Sigmoid colon (tissue), 3 donors: ENCODE results near the gene HPCAL1.

Source experiments
- CTCF ChIP-seq, 4 experiments: fragments of 450-650 bp in 3 of 4; fragments of 200-600 bp in 1 of 4; IDR thresholded peaks; one replicate each; pipeline ENCODE4 v1.5.1; 2016 to 2019; ENCODE audit warnings: antibody characterized with exemption in 4 of 4, mild to moderate bottlenecking in 3 of 4, moderate library complexity in 2 of 4
- POLR2A ChIP-seq, 2 donors: fragments of 450-650 bp; IDR thresholded peaks; one replicate each; pipeline ENCODE4 v1.6.1; 2016; ENCODE audit warnings: antibody characterized with exemption in 2 of 2, mild to moderate bottlenecking in 2 of 2, moderate library complexity in 2 of 2

- TF ChIP-seq CTCF (IDR thresholded peaks at IDR 0.05) = no peak
- no peak for TF ChIP-seq POLR2A (IDR thresholded peaks at IDR 0.05)
Measured at GRCh38 chr2:10340593-10340975, 37.9 kb downstream of the HPCAL1 start.
